ENCODE data around the gene ATP8A2. TPM values are rescaled to one million over a fixed set of nuclear protein-coding genes. Genes with fewer than 3 reads are reported as not detected.

ATP8A2 gene
- total RNA-seq, 2 experiments from 2014 or later, result 1.6 to 1.7 TPM

GRCh38 chr13:25702386-25702785 lies 330.6 kb downstream of the ATP8A2 start:
- no peaks in the 10 kb centered on the region for H3K36me3 Mint-ChIP-seq
- no peaks in the 10 kb centered on the region for H3K4me1 Mint-ChIP-seq
- no peak overlapping the region for H3K27ac Mint-ChIP-seq
- DNase-seq, result no peak
- no peaks in the 10 kb centered on the region for H3K9me3 Mint-ChIP-seq
- H3K4me3 Mint-ChIP-seq, result no peak overlapping the region
- no peaks in the 10 kb centered on the region for H3K27me3 Mint-ChIP-seq

GRCh38 chr13:25707726-25708125 lies 336.0 kb downstream of the ATP8A2 start:
- no peak overlapping the region for H3K27ac Mint-ChIP-seq
- DNase-seq, result no peak
- no peaks in the 10 kb centered on the region for H3K9me3 Mint-ChIP-seq
- H3K36me3 Mint-ChIP-seq, result no peaks in the 10 kb centered on the region
- H3K4me1 Mint-ChIP-seq, result no peaks in the 10 kb centered on the region
- H3K27me3 Mint-ChIP-seq, result no peaks in the 10 kb centered on the region
- no peak overlapping the region for H3K4me3 Mint-ChIP-seq

- no peaks in the 10 kb centered on the region for H3K9me3 Mint-ChIP-seq
- no peak overlapping the region for H3K4me3 Mint-ChIP-seq
- no peaks in the 10 kb centered on the region for H3K36me3 Mint-ChIP-seq
These were observed 336.5 kb downstream of the ATP8A2 start for GRCh38 chr13:25708268-25708667.

GRCh38 chr13:25709088-25709487 lies 337.3 kb downstream of the ATP8A2 start:
- Mint-ChIP-seq H3K4me1 (no peaks in the 10 kb centered on the region), H3K9me3 (no peaks in the 10 kb centered on the region), H3K27ac (no peak overlapping the region), H3K27me3 (peaks cover 3% of the 10 kb centered on the region), H3K36me3 (no peaks in the 10 kb centered on the region), H3K4me3 (no peak overlapping the region)
- no peak for DNase-seq

More at GRCh38 chr13:25708268-25708667, 336.5 kb downstream of the ATP8A2 start:
- H3K4me1 Mint-ChIP-seq, result no peaks in the 10 kb centered on the region
- no peak overlapping the region for H3K27ac Mint-ChIP-seq
- H3K27me3 Mint-ChIP-seq, result no peaks in the 10 kb centered on the region
- DNase-seq, result no peak

- Mint-ChIP-seq H3K36me3 (no peaks in the 10 kb centered on the region), H3K27ac (no peak overlapping the region), H3K4me3 (no peak overlapping the region), H3K27me3 (peaks cover 7% of the 10 kb centered on the region), H3K9me3 (no peaks in the 10 kb centered on the region), H3K4me1 (no peaks in the 10 kb centered on the region)
- DNase-seq, result no peak
These were observed 344.0 kb downstream of the ATP8A2 start for GRCh38 chr13:25715760-25716159.

GRCh38 chr13:25717666-25718197 lies 346.0 kb downstream of the ATP8A2 start:
- peaks cover 7% of the 10 kb centered on the region for H3K27me3 Mint-ChIP-seq
- no peak overlapping the region for H3K27ac Mint-ChIP-seq
- H3K9me3 Mint-ChIP-seq, result no peaks in the 10 kb centered on the region
- no peaks in the 10 kb centered on the region for H3K4me1 Mint-ChIP-seq
- H3K4me3 Mint-ChIP-seq, result no peak overlapping the region
- DNase-seq, result no peak
- H3K36me3 Mint-ChIP-seq, result no peaks in the 10 kb centered on the region

- no peak for DNase-seq
- no peaks in the 10 kb centered on the region for H3K4me1 Mint-ChIP-seq
- H3K36me3 Mint-ChIP-seq, result no peaks in the 10 kb centered on the region
- H3K9me3 Mint-ChIP-seq, result no peaks in the 10 kb centered on the region
- H3K27me3 Mint-ChIP-seq, result peaks cover 8% of the 10 kb centered on the region
- H3K4me3 Mint-ChIP-seq, result no peak overlapping the region
- no peak overlapping the region for H3K27ac Mint-ChIP-seq
These were observed 347.9 kb downstream of the ATP8A2 start for GRCh38 chr13:25719666-25720065.

GRCh38 chr13:25722893-25723292 lies 351.1 kb downstream of the ATP8A2 start:
- H3K27me3 Mint-ChIP-seq, result peaks cover 4% of the 10 kb centered on the region
- no peaks in the 10 kb centered on the region for H3K4me1 Mint-ChIP-seq

GRCh38 chr13:25725104-25725503 lies 353.3 kb downstream of the ATP8A2 start:
- DNase-seq, result no peak
- no peaks in the 10 kb centered on the region for H3K36me3 Mint-ChIP-seq
- peaks cover 11% of the 10 kb centered on the region for H3K27me3 Mint-ChIP-seq
- no peaks in the 10 kb centered on the region for H3K9me3 Mint-ChIP-seq
- no peak overlapping the region for H3K27ac Mint-ChIP-seq
- H3K4me3 Mint-ChIP-seq, result no peak overlapping the region
- no peaks in the 10 kb centered on the region for H3K4me1 Mint-ChIP-seq

More at GRCh38 chr13:25722893-25723292, 351.1 kb downstream of the ATP8A2 start:
- Mint-ChIP-seq H3K9me3 (no peaks in the 10 kb centered on the region), H3K4me3 (no peak overlapping the region), H3K36me3 (no peaks in the 10 kb centered on the region), H3K27ac (no peak overlapping the region)
- no peak for DNase-seq

GRCh38 chr13:25727250-25727649 lies 355.5 kb downstream of the ATP8A2 start:
- Mint-ChIP-seq H3K9me3 (no peaks in the 10 kb centered on the region), H3K4me3 (no peak overlapping the region), H3K4me1 (no peaks in the 10 kb centered on the region), H3K27ac (no peak overlapping the region), H3K27me3 (peaks cover 11% of the 10 kb centered on the region), H3K36me3 (no peaks in the 10 kb centered on the region)
- DNase-seq, result no peak

GRCh38 chr13:25727810-25728209 lies 356.0 kb downstream of the ATP8A2 start:
- DNase-seq, result no peak
- Mint-ChIP-seq H3K36me3 (no peaks in the 10 kb centered on the region), H3K4me3 (no peak overlapping the region), H3K27me3 (peaks cover 11% of the 10 kb centered on the region), H3K4me1 (no peaks in the 10 kb centered on the region), H3K27ac (no peak overlapping the region), H3K9me3 (no peaks in the 10 kb centered on the region)

- Mint-ChIP-seq H3K27ac (no peak overlapping the region), H3K36me3 (no peaks in the 10 kb centered on the region), H3K4me1 (peaks cover 4% of the 10 kb centered on the region), H3K4me3 (no peak overlapping the region), H3K9me3 (no peaks in the 10 kb centered on the region), H3K27me3 (peaks cover 7% of the 10 kb centered on the region)
- DNase-seq, result no peak
These were observed 357.4 kb downstream of the ATP8A2 start for GRCh38 chr13:25729201-25729600.

- Mint-ChIP-seq H3K9me3 (no peaks in the 10 kb centered on the region), H3K36me3 (no peaks in the 10 kb centered on the region), H3K27me3 (peaks cover 7% of the 10 kb centered on the region), H3K27ac (no peak overlapping the region), H3K4me3 (no peak overlapping the region), H3K4me1 (peaks cover 4% of the 10 kb centered on the region)
- no peak for DNase-seq
These were observed 359.3 kb downstream of the ATP8A2 start for GRCh38 chr13:25731037-25731436.

- no peak overlapping the region for H3K4me3 Mint-ChIP-seq
- no peak overlapping the region for H3K27ac Mint-ChIP-seq
- H3K9me3 Mint-ChIP-seq, result no peaks in the 10 kb centered on the region
- H3K36me3 Mint-ChIP-seq, result no peaks in the 10 kb centered on the region
- peaks cover 7% of the 10 kb centered on the region for H3K27me3 Mint-ChIP-seq
- peaks cover 4% of the 10 kb centered on the region for H3K4me1 Mint-ChIP-seq
- DNase-seq, result no peak
These were observed 359.8 kb downstream of the ATP8A2 start for GRCh38 chr13:25731536-25731935.

- Mint-ChIP-seq H3K27ac (no peak overlapping the region), H3K4me1 (peaks cover 4% of the 10 kb centered on the region), H3K27me3 (peaks cover 7% of the 10 kb centered on the region), H3K4me3 (no peak overlapping the region), H3K36me3 (no peaks in the 10 kb centered on the region), H3K9me3 (no peaks in the 10 kb centered on the region)
- no peak for DNase-seq
These were observed 360.5 kb downstream of the ATP8A2 start for GRCh38 chr13:25732111-25732865.

GRCh38 chr13:25733001-25733491 lies 361.3 kb downstream of the ATP8A2 start:
- Mint-ChIP-seq H3K36me3 (no peaks in the 10 kb centered on the region), H3K4me1 (peaks cover 8% of the 10 kb centered on the region), H3K9me3 (no peaks in the 10 kb centered on the region), H3K4me3 (no peak overlapping the region), H3K27ac (no peak overlapping the region), H3K27me3 (peaks cover 7% of the 10 kb centered on the region)
- DNase-seq, result no peak

All from activated naive CD8-positive, alpha-beta T cell treated with anti-CD3 and anti-CD28 coated beads for 36 hours (primary cell).